HepG2 (cell line): ENCODE measurements around the gene TAF7. TPM values are rescaled to one million over a fixed set of nuclear protein-coding genes. Genes with fewer than 3 reads are reported as not detected.
A peak's percentile ranks its signal among the peaks of the same experiment; 100 is the strongest.

ENCODE experiments used
- FOXO1 ChIP-seq: sonication (generic); formaldehyde crosslinking; IDR thresholded peaks from 2 replicates; pipeline ENCODE4 v1.4.0; 2020; ENCODE audit warnings: missing genetic modification reagents
- HOMEZ ChIP-seq: IDR thresholded peaks from 2 replicates; pipeline ENCODE4 v1.6.1; 2016; ENCODE audit warnings: low read depth
- IKZF4 ChIP-seq: sonication (generic); formaldehyde crosslinking; IDR thresholded peaks from 2 replicates; pipeline ENCODE4 v1.5.1; 2020; ENCODE audit warnings: borderline replicate concordance, mild to moderate bottlenecking, low read depth, missing genetic modification reagents; ENCODE audit errors: not compliant biosample characterization
- ISL2 ChIP-seq: sonication (generic); formaldehyde crosslinking; IDR thresholded peaks from 2 replicates; pipeline ENCODE4 v1.5.0; 2020; ENCODE audit warnings: missing genetic modification reagents
- JUN ChIP-seq: sonication (generic); formaldehyde crosslinking; IDR thresholded peaks from 2 replicates; pipeline ENCODE4 v1.4.0; 2020; ENCODE audit warnings: mild to moderate bottlenecking, missing genetic modification reagents
- MAFF ChIP-seq: IDR thresholded peaks from 2 replicates; pipeline ENCODE4 v1.6.1; 2011; ENCODE audit warnings: low read depth, low read length, improper control_type of control experiment
- MNT ChIP-seq: fragments of 450-650 bp; IDR thresholded peaks from 2 replicates; pipeline ENCODE4 v1.6.1; 2016
- NFKB2 ChIP-seq: sonication (generic); formaldehyde crosslinking; IDR thresholded peaks from 2 replicates; pipeline ENCODE4 v1.4.0; 2020; ENCODE audit warnings: missing genetic modification reagents, borderline replicate concordance
- PRDM10 ChIP-seq: sonication (generic); formaldehyde crosslinking; IDR thresholded peaks from 2 replicates; pipeline ENCODE4 v1.4.0; 2020; ENCODE audit warnings: low read depth, missing genetic modification reagents
- PRDM4 ChIP-seq: sonication (generic); formaldehyde crosslinking; IDR thresholded peaks from 2 replicates; pipeline ENCODE4 v1.9.0; 2021; ENCODE audit warnings: missing genetic modification reagents, borderline replicate concordance
- RFXANK ChIP-seq: IDR thresholded peaks from 2 replicates; pipeline ENCODE4 v1.6.1; 2016
- TBX2 ChIP-seq: sonication (generic); formaldehyde crosslinking; IDR thresholded peaks from 2 replicates; pipeline ENCODE4 v1.5.0; 2020; ENCODE audit warnings: missing genetic modification reagents, mild to moderate bottlenecking, borderline replicate concordance
- ZEB1 ChIP-seq: IDR thresholded peaks from 2 replicates; pipeline ENCODE4 v1.6.1; 2012; ENCODE audit warnings: mild to moderate bottlenecking, low read depth, inconsistent platforms; ENCODE audit not compliant: insufficient replicate concordance
- ZNF350 ChIP-seq: sonication (generic); formaldehyde crosslinking; IDR thresholded peaks from 2 replicates; pipeline ENCODE4 v1.4.0; 2020; ENCODE audit warnings: mild to moderate bottlenecking, low read depth, missing genetic modification reagents, borderline replicate concordance
- ZNF468 ChIP-seq: sonication (generic); formaldehyde crosslinking; IDR thresholded peaks from 2 replicates; pipeline ENCODE4 v1.8.0; 2022; ENCODE audit warnings: mild to moderate bottlenecking, moderate library complexity, missing genetic modification reagents
- ZNF550 ChIP-seq: sonication (generic); formaldehyde crosslinking; IDR thresholded peaks from 2 replicates; pipeline ENCODE4 v1.4.0; 2020; ENCODE audit warnings: mild to moderate bottlenecking, missing genetic modification reagents, borderline replicate concordance
- ZSCAN12 ChIP-seq: sonication (generic); formaldehyde crosslinking; IDR thresholded peaks from 2 replicates; pipeline ENCODE4 v1.9.0; 2021; ENCODE audit warnings: mild to moderate bottlenecking, missing genetic modification reagents
- polyA plus RNA-seq, 8 experiments: library from polyadenylated mRNA; depleted of rRNA in 3 of 8; stranded (reverse) in 7 of 8; unstranded in 1 of 8; fragments of >200 nt; fragmentation: Illumina TruSeq in 4 of 8; extraction: Trizol in 4 of 8; gene quantifications; 2 replicates each; pipeline versions ENCODE4 v1.2.1 to v1.2.3, GENCODE V29; 2011 to 2016; ENCODE audit warnings: low read depth in 4 of 8, missing spikeins in 1 of 8, mixed read lengths in 1 of 8; ENCODE audit not compliant: insufficient read depth in 1 of 8
- total RNA-seq, 5 experiments: library from RNA; depleted of rRNA; stranded (reverse); fragments of >200 nt; fragmentation: Illumina TruSeq; extraction: Trizol; gene quantifications; 2 replicates each; pipeline ENCODE4 v1.2.3, GENCODE V29; 2016; ENCODE audit warnings: low read depth in 1 of 5

Gene TAF7
- total and polyA plus RNA-seq, 2 of the 13 experiments (the other 11 are each of a cell fraction or from before 2014, with no cell fraction given) = 41.6 to 61.5 TPM

- no peak for TF ChIP-seq MNT
- TF ChIP-seq ZNF550 = 0 out of 2 replicates have a peak, but pooled peaks have one; percentile 15
- TF ChIP-seq PRDM4 (CRISPR knock-in tag) = no peak
- TF ChIP-seq IKZF4 (CRISPR knock-in tag) = peak; percentile 61
- no peak for TF ChIP-seq HOMEZ (CRISPR knock-in tag)
- TF ChIP-seq ZSCAN12 (CRISPR knock-in tag) = peak; percentile 78; the same call in 1 of the 2 replicates
- TF ChIP-seq ISL2 (CRISPR knock-in tag) = peak; percentile 44
- TF ChIP-seq ZNF350 = peak; percentile 95
- peak; percentile 93; the same call in 1 of the 2 replicates for TF ChIP-seq NFKB2 (CRISPR knock-in tag)
- TF ChIP-seq ZNF468 = no peak
- TF ChIP-seq PRDM10 (CRISPR knock-in tag) = no peak
- TF ChIP-seq MAFF = no peak
- peak; percentile 83; the same call in 1 of the 2 replicates for TF ChIP-seq TBX2 (CRISPR knock-in tag)
- no peak for TF ChIP-seq ZEB1
- TF ChIP-seq FOXO1 = peak; percentile 43; the same call in 1 of the 2 replicates
- TF ChIP-seq RFXANK (CRISPR knock-in tag) = no peak
- TF ChIP-seq JUN (CRISPR knock-in tag) = no peak
Observed at GRCh38 chr5:141320225-141321169, at the start of gene TAF7 (continued).
